Endothelial cell of umbilical vein (primary cell): ENCODE measurements around the gene CCDC93. TPM values are rescaled to one million over a fixed set of nuclear protein-coding genes. Genes with fewer than 3 reads are reported as not detected.

Source experiments
- BruUV-seq: library from RNA; stranded (reverse); fragments of 400-500 nt; replicated peaks from 2 replicates; lab custom pipeline; 2021; lab: Mats Ljungman, UMichigan
- CTCF ChIA-PET: fragments of 300-600, 350-600 bp; sonication (Branson Sonifier 250); formaldehyde crosslinking; loops from one replicate; lab custom pipeline; 2021; ENCODE audit warnings: antibody characterized with exemption, inconsistent platforms; lab: Charles Lee
- POLR2A ChIA-PET: fragments of 300-600, 350-600 bp; sonication (Branson Sonifier 250); formaldehyde crosslinking; loops from one replicate; lab custom pipeline; 2021; ENCODE audit warnings: antibody characterized with exemption, inconsistent platforms; lab: Charles Lee
- DNase-seq: peaks from one replicate; pipeline ENCODE4 v3.0.0-alpha.2; 2011; ENCODE audit warnings: low read depth, low spot score
- FAIRE-seq: peaks from 2 replicates; lab custom pipeline; 2011; peaks lifted over from hg19 to GRCh38; lab: Jason Lieb, UNC
- H2AFZ ChIP-seq: 2 replicates; pipeline ENCODE4 v1.6.0; 2012; ENCODE audit warnings: low read depth, low read length, control low read depth, inconsistent platforms
- H3K27ac ChIP-seq: 2 replicates; pipeline ENCODE4 v1.5.1; 2011; ENCODE audit warnings: low read depth, mild to moderate bottlenecking, control low read depth, low read length, moderate library complexity; ENCODE audit not compliant: insufficient read depth
- H3K27me3 ChIP-seq, 2 experiments: 2 replicates each; pipeline versions ENCODE4 v1.6.0 to v1.6.1; 2011; ENCODE audit warnings: low read length in 2 of 2, mixed read lengths in 1 of 2; ENCODE audit not compliant: control insufficient read depth in 2 of 2, insufficient read depth in 2 of 2
- H3K36me3 ChIP-seq, 2 experiments: 2 replicates in 1 of 2; 3 replicates in 1 of 2; pipeline ENCODE4 v1.5.1; 2011; ENCODE audit warnings: low read length in 2 of 2, mild to moderate bottlenecking in 1 of 2, moderate library complexity in 1 of 2; ENCODE audit not compliant: control insufficient read depth in 2 of 2, insufficient read depth in 2 of 2; ENCODE audit errors: extremely low read depth in 1 of 2
- H3K4me1 ChIP-seq: 3 replicates; pipeline ENCODE4 v1.5.1; 2011; ENCODE audit warnings: mild to moderate bottlenecking, low read length; ENCODE audit not compliant: control insufficient read depth, insufficient read depth; ENCODE audit errors: extremely low read depth
- H3K4me2 ChIP-seq: 2 replicates; pipeline ENCODE4 v1.6.1; 2011; ENCODE audit warnings: low read length, control low read depth, mixed read lengths; ENCODE audit not compliant: insufficient read depth
- H3K4me3 ChIP-seq, 3 experiments: fragments of 200-600 bp in 1 of 3; sonication (generic), shearing (Covaris generic) in 1 of 3; replicated peaks in 1 of 3; 2 replicates each; pipeline ENCODE4 v1.5.1; 2011 to 2016; ENCODE audit warnings: control low read depth in 3 of 3, low read length in 3 of 3, mild to moderate bottlenecking in 2 of 3, inconsistent platforms in 1 of 3, low read depth in 1 of 3, moderate library complexity in 1 of 3; ENCODE audit not compliant: insufficient read depth in 1 of 3
- H3K79me2 ChIP-seq: 2 replicates; pipeline ENCODE4 v1.6.0; 2012; ENCODE audit warnings: low read length, inconsistent platforms; ENCODE audit not compliant: control insufficient read depth, insufficient read depth
- H3K9ac ChIP-seq: replicated peaks from 2 replicates; pipeline ENCODE3; 2011; ENCODE audit warnings: low read length, control low read depth; ENCODE audit not compliant: insufficient read depth; ENCODE audit errors: extremely low read depth
- H3K9me1 ChIP-seq: replicated peaks from 3 replicates; pipeline ENCODE4 v1.6.0; 2011; ENCODE audit warnings: mild to moderate bottlenecking, low read length; ENCODE audit not compliant: control insufficient read depth, insufficient read depth; ENCODE audit errors: extremely low read depth
- H3K9me3 ChIP-seq: replicated peaks from 2 replicates; pipeline ENCODE4 v1.5.1; 2012; ENCODE audit warnings: low read length, inconsistent platforms; ENCODE audit not compliant: control insufficient read depth, insufficient read depth
- H4K20me1 ChIP-seq: replicated peaks from 2 replicates; pipeline ENCODE3; 2011; ENCODE audit warnings: mild to moderate bottlenecking, low read length; ENCODE audit not compliant: control insufficient read depth, insufficient read depth; ENCODE audit errors: extremely low read depth
- CTCF ChIP-seq, 2 donors: IDR thresholded peaks; 1 replicate in 1 of 2; 2 replicates in 1 of 2; pipeline ENCODE4 v1.5.1; 2011; ENCODE audit warnings: low read length in 2 of 2, mild to moderate bottlenecking in 2 of 2, moderate library complexity in 2 of 2, control low read depth in 1 of 2, inconsistent platforms in 1 of 2, low read depth in 1 of 2; ENCODE audit not compliant: insufficient read depth in 1 of 2; ENCODE audit errors: extremely low read depth in 1 of 2
- EZH2 ChIP-seq: IDR thresholded peaks from 2 replicates; pipeline ENCODE4 v1.6.1; 2012; ENCODE audit warnings: borderline replicate concordance, low read depth, mild to moderate bottlenecking, moderate library complexity, low read length, inconsistent platforms; ENCODE audit not compliant: severe bottlenecking
- FOS ChIP-seq: IDR thresholded peaks from 2 replicates; pipeline ENCODE4 v1.6.1; 2011; ENCODE audit warnings: mild to moderate bottlenecking, low read length, moderate library complexity, borderline replicate concordance; ENCODE audit not compliant: insufficient read depth
- GATA2 ChIP-seq: IDR thresholded peaks from 2 replicates; pipeline ENCODE4 v1.7.0; 2011; ENCODE audit warnings: low read depth, mild to moderate bottlenecking, moderate library complexity, mixed read lengths, low read length; ENCODE audit not compliant: insufficient read length, insufficient read depth
- JUN ChIP-seq: IDR thresholded peaks from 2 replicates; pipeline ENCODE4 v1.6.1; 2011; ENCODE audit warnings: borderline replicate concordance, low read depth; ENCODE audit not compliant: insufficient read length, insufficient read depth
- MAX ChIP-seq: IDR thresholded peaks from 2 replicates; pipeline ENCODE4 v1.6.1; 2011; ENCODE audit not compliant: insufficient read depth, insufficient read length
- MYC ChIP-seq: IDR thresholded peaks from one replicate; pipeline ENCODE4 v1.6.1; 2011; ENCODE audit warnings: mild to moderate bottlenecking, low read depth, low read length
- POLR2A ChIP-seq: IDR thresholded peaks from 2 replicates; pipeline ENCODE4 v1.6.1; 2012; ENCODE audit warnings: low read depth, mild to moderate bottlenecking, control low read depth, low read length
- POLR2AphosphoS5 ChIP-seq: IDR thresholded peaks from 2 replicates; pipeline ENCODE4 v1.6.1; 2012; ENCODE audit warnings: low read depth, mild to moderate bottlenecking, control low read depth, low read length, moderate library complexity; ENCODE audit not compliant: insufficient read depth
- dilution Hi-C: fragments of 300-500 bp; cut with MboI; formaldehyde crosslinking; loops from one replicate; pipeline ENCODE4 v1.15.0; 2019; ENCODE audit warnings: low sequenced_read_pairs; ENCODE audit not compliant: extremely low pct_ligation_motif_present
- intact Hi-C: fragments of 100-400 bp; cut with micrococcal nuclease; formaldehyde crosslinking; loops from one replicate; pipeline ENCODE4 v1.10.0; 2022
- polyA plus RNA-seq, 4 experiments: library from polyadenylated mRNA; depleted of rRNA in 3 of 4; stranded (reverse) in 3 of 4; unstranded in 1 of 4; fragments of >200 nt; gene quantifications; 2 replicates each; pipeline versions ENCODE4 v1.2.1 to v1.2.3, GENCODE V29; 2011 to 2012; ENCODE audit warnings: missing spikeins in 1 of 4
- total RNA-seq: library from RNA; stranded (reverse); gene quantifications from 2 replicates; pipeline ENCODE4 v1.2.3, GENCODE V29; 2021

The CCDC93 gene
- total and polyA plus RNA-seq, 2 donors (not counting 3 experiments of a cell fraction or from before 2014, with no cell fraction given): 13.8 to 35.1 TPM

GRCh38 chr2:117944816-117945215 is 69.1 kb downstream of the CCDC93 start:
- BruUV-seq: no TSS peak
- Histone ChIP-seq H4K20me1 (no peaks in the 10 kb centered on the region), H3K4me2 (no peak overlapping the region), H3K4me1 (no peaks in the 10 kb centered on the region), H3K9me3 (no peaks in the 10 kb centered on the region), H3K79me2 (no peaks in the 10 kb centered on the region), H3K36me3 (peaks cover 26 to 50% of the 10 kb centered on the region in 2 experiments), H3K27ac (no peak overlapping the region), H3K27me3 (no peaks in the 10 kb centered on the region), H3K9me1 (no peaks in the 10 kb centered on the region), H3K4me3 (no peak overlapping the region), H2AFZ (no peak overlapping the region), H3K9ac (no peak overlapping the region)
- dilution Hi-C loops: no loop called here
- TF ChIP-seq MAX (no peak), FOS (no peak), JUN (no peak), POLR2AphosphoS5 (no peak), CTCF (IDR thresholded peaks at IDR 0.05; ENCODE audit: extremely low read depth in 1 of 2, insufficient read depth in 1 of 2, low read depth in 1 of 2, low read length in 2 of 2) (no peak), GATA2 (no peak), MYC (no peak), EZH2 (no peak), POLR2A (no peak)
- FAIRE-seq (no peak), DNase-seq (no peak)
- POLR2A ChIA-PET: no interaction called here
- intact Hi-C loops: no loop called here
- CTCF ChIA-PET: interaction anchor here (1.2 kb wide), 1 partner anchor 130 kb away, joined by 4 read pairs; the partner anchor contains the start of gene DDX18
